Left lung (tissue), 10 donors: ENCODE results near the gene GOLGA8B. TPM values are rescaled to one million over a fixed set of nuclear protein-coding genes. Genes with fewer than 3 reads are reported as not detected.

Experiments used
- ATAC-seq: fragments of 200-7000 bp; cut with Tn5 transposase; one replicate; pipeline ENCODE4 v1.9.1; 2020; ENCODE audit warnings: moderate library complexity
- DNase-seq, 4 donors: peaks; one replicate each; pipeline ENCODE4 v3.0.0-alpha.2; 2013 to 2020
- H3K27ac ChIP-seq, 2 donors: fragments of 200-600 bp; sonication (generic) in 1 of 2; one replicate each; pipeline versions ENCODE4 v1.5.0 to v1.8.0; 2020 to 2021
- H3K27me3 ChIP-seq, 2 donors: fragments of 200-600 bp; sonication (generic) in 1 of 2; one replicate each; pipeline versions ENCODE4 v1.5.0 to v1.8.0; 2020 to 2021
- H3K36me3 ChIP-seq, 2 donors: fragments of 200-600 bp; sonication (generic) in 1 of 2; one replicate each; pipeline versions ENCODE4 v1.5.0 to v1.8.0; 2020 to 2021
- H3K4me1 ChIP-seq, 2 donors: fragments of 200-600 bp; one replicate each; pipeline ENCODE4 v1.8.0; 2021
- H3K4me3 ChIP-seq, 2 donors: fragments of 200-600 bp; sonication (generic) in 1 of 2; one replicate each; pipeline versions ENCODE4 v1.5.0 to v1.8.0; 2020 to 2021; ENCODE audit warnings: mild to moderate bottlenecking in 1 of 2
- H3K9me3 ChIP-seq, 2 donors: fragments of 200-600 bp; sonication (generic) in 1 of 2; one replicate each; pipeline versions ENCODE4 v1.5.0 to v1.8.0; 2020 to 2021
- intact Hi-C, 2 donors: fragments of 100-400 bp; cut with DNase I; formaldehyde crosslinking; loops; one replicate each; pipeline versions ENCODE4 v1.11.2 to v1.14.2; 2022
- polyA plus RNA-seq, 6 donors: library from polyadenylated mRNA; unstranded; fragments of 120-200 nt; gene quantifications; one replicate each; pipeline ENCODE4 v1.2.1, GENCODE V29; 2013; ENCODE audit not compliant: insufficient read length in 6 of 6
- total RNA-seq, 2 donors: library from RNA; stranded (reverse); fragmentation: NEBNext Ultra II Directional; extraction: Animal tissue kit (Norgen Biotek cat#: 25700); gene quantifications; one replicate each; pipeline ENCODE4 v1.2.1, GENCODE V29; 2021
- TF ChIP-seq, protein P1 (sequence below), 2 donors: fragments of 200-600 bp; sonication (generic) in 1 of 2; IDR thresholded peaks; one replicate each; pipeline versions ENCODE4 v1.5.0 to v1.8.0; 2021; ENCODE audit warnings: antibody characterized with exemption in 2 of 2
- donor health status: DM: no; HTN: yes; CAD: no.
- donor health status: DM: no; HTN: no; CAD: no.

GOLGA8B gene
- total and polyA plus RNA-seq, 8 donors = 45.7 to 223 (median 185) TPM

DNA sequence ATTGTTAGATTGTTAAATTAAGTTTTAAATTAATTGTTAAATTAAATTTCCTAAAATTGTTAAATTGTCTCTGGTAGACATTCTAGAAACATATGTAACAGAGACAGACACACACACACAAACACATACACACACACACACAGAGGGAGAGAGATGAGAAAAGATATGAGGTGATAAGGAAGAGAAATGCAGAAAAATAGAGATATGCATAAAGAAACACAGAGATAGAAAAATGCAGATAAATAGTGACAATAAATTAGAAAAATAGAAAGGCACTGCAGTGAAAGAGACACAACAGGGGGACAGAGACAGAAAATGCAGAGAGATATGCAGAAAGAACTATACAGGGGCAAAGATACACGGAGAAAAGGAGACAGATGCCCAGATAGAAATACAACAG, 25.1 kb upstream of the GOLGA8B start:
- intact Hi-C loops = no loop called here

DNA sequence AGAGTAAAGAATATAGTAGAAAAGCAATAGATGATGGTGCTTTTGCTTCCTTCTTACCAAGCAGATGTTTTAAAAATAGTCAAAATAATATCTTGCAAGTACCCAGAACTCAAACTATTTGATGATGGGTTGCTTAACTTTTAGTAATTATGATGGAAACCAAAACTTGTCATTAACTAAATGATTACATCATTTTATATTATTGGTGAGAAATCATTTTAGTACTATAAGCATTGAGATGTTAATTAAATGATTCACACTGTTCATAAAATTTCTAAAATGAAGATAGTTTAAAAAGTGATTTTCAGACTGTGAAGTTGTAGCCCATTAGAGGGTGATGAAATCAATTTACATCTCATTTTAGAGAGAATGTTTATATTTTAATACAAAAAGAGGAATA, 24.4 kb upstream of the GOLGA8B start:
- TF ChIP-seq, protein P1, sequence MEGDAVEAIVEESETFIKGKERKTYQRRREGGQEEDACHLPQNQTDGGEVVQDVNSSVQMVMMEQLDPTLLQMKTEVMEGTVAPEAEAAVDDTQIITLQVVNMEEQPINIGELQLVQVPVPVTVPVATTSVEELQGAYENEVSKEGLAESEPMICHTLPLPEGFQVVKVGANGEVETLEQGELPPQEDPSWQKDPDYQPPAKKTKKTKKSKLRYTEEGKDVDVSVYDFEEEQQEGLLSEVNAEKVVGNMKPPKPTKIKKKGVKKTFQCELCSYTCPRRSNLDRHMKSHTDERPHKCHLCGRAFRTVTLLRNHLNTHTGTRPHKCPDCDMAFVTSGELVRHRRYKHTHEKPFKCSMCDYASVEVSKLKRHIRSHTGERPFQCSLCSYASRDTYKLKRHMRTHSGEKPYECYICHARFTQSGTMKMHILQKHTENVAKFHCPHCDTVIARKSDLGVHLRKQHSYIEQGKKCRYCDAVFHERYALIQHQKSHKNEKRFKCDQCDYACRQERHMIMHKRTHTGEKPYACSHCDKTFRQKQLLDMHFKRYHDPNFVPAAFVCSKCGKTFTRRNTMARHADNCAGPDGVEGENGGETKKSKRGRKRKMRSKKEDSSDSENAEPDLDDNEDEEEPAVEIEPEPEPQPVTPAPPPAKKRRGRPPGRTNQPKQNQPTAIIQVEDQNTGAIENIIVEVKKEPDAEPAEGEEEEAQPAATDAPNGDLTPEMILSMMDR (IDR thresholded peaks at IDR 0.05) = no peak

More for the DNA sequence above, 25.1 kb upstream of the GOLGA8B start:
- DNase-seq (no peak), ATAC-seq (no peak)
- no peaks in the 10 kb centered on the region for H3K9me3 ChIP-seq
- H3K27me3 ChIP-seq = peaks cover 11 to 19% of the 10 kb centered on the region in 2 donors
- TF ChIP-seq, protein P1 (IDR thresholded peaks at IDR 0.05) = no peak
- H3K4me1 ChIP-seq = no peaks in the 10 kb centered on the region
- no peaks in the 10 kb centered on the region for H3K36me3 ChIP-seq
- no peak overlapping the region for H3K4me3 ChIP-seq
- H3K27ac ChIP-seq = no peak overlapping the region

DNA sequence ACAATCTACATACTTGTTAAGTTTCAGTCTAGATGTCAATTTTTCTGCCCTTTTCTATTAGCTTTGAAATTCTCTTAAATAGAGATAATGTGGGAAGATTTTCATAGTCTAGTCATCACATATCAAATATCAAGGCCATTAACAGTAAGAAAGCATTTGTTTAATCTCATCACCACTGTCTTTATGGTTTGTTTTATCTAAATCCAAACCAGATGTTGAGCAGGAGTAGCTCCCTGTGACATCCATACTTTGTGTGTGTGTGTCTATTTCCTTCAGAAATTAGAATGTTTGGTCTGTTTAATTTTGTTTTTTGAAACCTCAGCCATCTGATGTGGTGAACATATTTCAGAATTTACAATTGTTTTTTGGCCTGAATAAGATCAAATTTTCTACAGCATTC, 23.1 kb upstream of the GOLGA8B start:
- DNase-seq = no peak
- Histone ChIP-seq H3K4me1 (no peaks in the 10 kb centered on the region), H3K4me3 (no peak overlapping the region), H3K36me3 (no peaks in the 10 kb centered on the region), H3K27me3 (peaks cover 11 to 24% of the 10 kb centered on the region in 2 donors), H3K27ac (no peak overlapping the region), H3K9me3 (no peaks in the 10 kb centered on the region)
- no peak for ATAC-seq
- intact Hi-C loops = no loop called here
- TF ChIP-seq, protein P1 (IDR thresholded peaks at IDR 0.05) = no peak

More for the DNA sequence above, 24.4 kb upstream of the GOLGA8B start:
- Histone ChIP-seq H3K4me1 (no peaks in the 10 kb centered on the region), H3K9me3 (no peaks in the 10 kb centered on the region), H3K36me3 (no peaks in the 10 kb centered on the region), H3K4me3 (no peak overlapping the region), H3K27ac (no peak overlapping the region), H3K27me3 (peaks cover 11 to 19% of the 10 kb centered on the region in 2 donors)
- no peak for ATAC-seq
- intact Hi-C loops = no loop called here
- DNase-seq = no peak

DNA sequence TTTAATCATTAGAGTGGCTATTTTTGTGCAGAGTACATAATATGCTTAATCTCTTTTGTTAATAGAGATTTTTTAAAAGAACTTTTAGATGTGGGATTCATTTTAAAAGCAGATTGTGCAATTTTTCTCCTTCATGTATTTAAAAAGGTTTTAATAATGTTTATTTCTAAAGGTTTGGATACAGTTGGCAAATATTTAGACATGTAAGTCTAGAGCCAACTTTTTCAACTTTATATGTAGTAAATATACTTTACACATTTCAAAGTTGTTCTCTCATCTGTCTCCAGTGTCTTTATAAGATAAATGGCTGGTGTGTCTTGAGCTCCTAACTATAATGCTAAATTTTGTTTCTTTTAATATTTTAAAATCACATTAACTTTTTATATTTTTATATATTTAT, 22.7 kb upstream of the GOLGA8B start:
- Histone ChIP-seq H3K27ac (no peak overlapping the region), H3K36me3 (no peaks in the 10 kb centered on the region), H3K27me3 (peaks cover 9 to 24% of the 10 kb centered on the region in 2 donors), H3K4me1 (no peaks in the 10 kb centered on the region), H3K9me3 (no peaks in the 10 kb centered on the region), H3K4me3 (no peak overlapping the region)
- DNase-seq = no peak
- intact Hi-C loops = no loop called here
- no peak for ATAC-seq
- TF ChIP-seq, protein P1 (IDR thresholded peaks at IDR 0.05) = no peak

DNA sequence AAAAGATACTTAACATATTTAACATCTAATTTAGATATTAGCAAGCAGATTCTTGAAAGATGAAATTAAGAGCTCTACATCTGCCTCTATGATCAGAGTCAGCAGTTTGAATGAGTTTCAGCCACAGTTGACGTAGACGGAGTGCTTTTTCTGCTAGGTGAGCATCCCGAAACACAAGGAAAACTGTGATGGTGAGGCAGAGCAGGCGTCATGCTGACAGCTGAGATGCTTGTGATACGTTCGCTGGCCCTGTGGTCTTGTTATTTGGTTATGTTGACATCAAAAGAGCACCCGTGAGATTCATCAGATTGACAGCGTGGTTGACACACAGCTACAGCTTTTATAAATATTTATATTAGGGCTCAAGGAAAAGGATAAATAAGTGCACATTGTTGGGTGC, 19.6 kb upstream of the GOLGA8B start:
- ATAC-seq (no peak), DNase-seq (peak in 1 of 4 donors; percentile 20)
- Histone ChIP-seq H3K27ac (no peak overlapping the region), H3K4me1 (no peaks in the 10 kb centered on the region), H3K4me3 (no peak overlapping the region), H3K9me3 (no peaks in the 10 kb centered on the region), H3K27me3 (peaks cover 4 to 12% of the 10 kb centered on the region in 2 donors), H3K36me3 (no peaks in the 10 kb centered on the region)
- TF ChIP-seq, protein P1 (IDR thresholded peaks at IDR 0.05) = no peak
- intact Hi-C loops = no loop called here
